ENCODE measurements around the gene NKX6-1. TPM values are rescaled to one million over a fixed set of nuclear protein-coding genes. Genes with fewer than 3 reads are reported as not detected.
A peak's percentile ranks its signal among the peaks of the same experiment; 100 is the strongest.

The NKX6-1 gene
- total RNA-seq, 1 experiment from 2014 or later, result 0.09 TPM

- Histone ChIP-seq H2BK120ac (ENCODE audit: low read depth, low read length, poor library complexity, severe bottlenecking) (no peak overlapping the region), H3K18ac (ENCODE audit: insufficient read length, low read depth, low read length) (no peak overlapping the region), H3K4me2 (ENCODE audit: insufficient read depth, insufficient read length, low read length) (no peak overlapping the region), H3K79me2 (ENCODE audit: insufficient read depth, low read length) (no peaks in the 10 kb centered on the region), H3K79me1 (ENCODE audit: insufficient read depth, low read depth, low read length, poor library complexity, severe bottlenecking) (no peaks in the 10 kb centered on the region), H2AK5ac (ENCODE audit: insufficient read length, low read length) (no peak overlapping the region), H4K8ac (replicated peaks; ENCODE audit: insufficient read length, low read depth, low read length) (no peak overlapping the region), H2BK15ac (ENCODE audit: low read depth, low read length) (no peak overlapping the region), H3K9ac (ENCODE audit: extremely low read depth, insufficient read length, low read length) (no peak overlapping the region), H3K56ac (ENCODE audit: insufficient read length, low read depth, low read length) (no peak overlapping the region), H2BK20ac (ENCODE audit: low read depth, low read length, poor library complexity, severe bottlenecking) (no peak overlapping the region), H3K23ac (ENCODE audit: insufficient read length, low read depth, low read length) (no peak overlapping the region), H3K27me3 (ENCODE audit: insufficient read depth, low read length) (peaks cover 77% of the 10 kb centered on the region), H4K91ac (ENCODE audit: insufficient read length, low read depth, low read length) (no peak overlapping the region), H3K14ac (ENCODE audit: insufficient read depth, low read length) (no peak overlapping the region), H3K9me3 (ENCODE audit: control insufficient read depth, low read depth, low read length) (no peaks in the 10 kb centered on the region), H4K5ac (ENCODE audit: insufficient read length, low read depth, low read length) (no peak overlapping the region), H3K4me1 (ENCODE audit: insufficient read depth, low read length) (no peaks in the 10 kb centered on the region; the same call in 1 of the 2 replicates), H4K20me1 (ENCODE audit: control insufficient read depth, insufficient read depth, insufficient read length) (no peaks in the 10 kb centered on the region), H3T11ph (ENCODE audit: low read length) (no peak overlapping the region), H2BK12ac (ENCODE audit: insufficient read length, low read depth, low read length) (no peak overlapping the region), H3K4ac (ENCODE audit: low read depth, low read length) (no peak overlapping the region), H3K23me2 (ENCODE audit: insufficient read length, low read depth, low read length, poor library complexity, severe bottlenecking) (peaks cover 28% of the 10 kb centered on the region), H2AFZ (ENCODE audit: low read length) (no peak overlapping the region), H3K27ac (ENCODE audit: insufficient read length, low read depth, low read length) (no peak overlapping the region), H2BK5ac (ENCODE audit: insufficient read length, low read length) (no peak overlapping the region)
- Mint-ChIP-seq H3K9me3 (no peaks in the 10 kb centered on the region; a peak in 1 of 5 replicates), H3K36me3 (ENCODE audit: insufficient read depth in 1 of 3, low read depth in 3 of 3) (no peaks in the 10 kb centered on the region; a peak in 1 of 7 replicates), H3K27ac (no peak overlapping the region), H3K4me1 (peaks cover 45 to 56% of the 10 kb centered on the region in 2 experiments), H3K4me3 (peak overlapping the region in 1 of 2 experiments; percentile 7; a peak in 1 of 5 replicates), H3K27me3 (ENCODE audit: low read depth) (peaks cover 98% of the 10 kb centered on the region)
- TF ChIP-seq, protein P1, sequence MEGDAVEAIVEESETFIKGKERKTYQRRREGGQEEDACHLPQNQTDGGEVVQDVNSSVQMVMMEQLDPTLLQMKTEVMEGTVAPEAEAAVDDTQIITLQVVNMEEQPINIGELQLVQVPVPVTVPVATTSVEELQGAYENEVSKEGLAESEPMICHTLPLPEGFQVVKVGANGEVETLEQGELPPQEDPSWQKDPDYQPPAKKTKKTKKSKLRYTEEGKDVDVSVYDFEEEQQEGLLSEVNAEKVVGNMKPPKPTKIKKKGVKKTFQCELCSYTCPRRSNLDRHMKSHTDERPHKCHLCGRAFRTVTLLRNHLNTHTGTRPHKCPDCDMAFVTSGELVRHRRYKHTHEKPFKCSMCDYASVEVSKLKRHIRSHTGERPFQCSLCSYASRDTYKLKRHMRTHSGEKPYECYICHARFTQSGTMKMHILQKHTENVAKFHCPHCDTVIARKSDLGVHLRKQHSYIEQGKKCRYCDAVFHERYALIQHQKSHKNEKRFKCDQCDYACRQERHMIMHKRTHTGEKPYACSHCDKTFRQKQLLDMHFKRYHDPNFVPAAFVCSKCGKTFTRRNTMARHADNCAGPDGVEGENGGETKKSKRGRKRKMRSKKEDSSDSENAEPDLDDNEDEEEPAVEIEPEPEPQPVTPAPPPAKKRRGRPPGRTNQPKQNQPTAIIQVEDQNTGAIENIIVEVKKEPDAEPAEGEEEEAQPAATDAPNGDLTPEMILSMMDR (conservative IDR thresholded peaks at IDR 0.05), result no peak
- DNase-seq, result no peak
- no CpG with 5 or more reads among the region's 2 CpGs for WGBS (ENCODE audit: extremely low coverage, insufficient read length, low lambda C conversion rate)
These were observed 4.6 kb downstream of the NKX6-1 start for GRCh38 chr4:84494531-84494930.
